ENCODE data around the gene CPSF4.
"Not testable (repeated sequence)": the region's sequence is repeated elsewhere in the genome, so short reads cannot be mapped to it uniquely, and the experiment has no call there.

Gene CPSF4

GRCh38 chr7:99408379-99409191, 30.2 kb upstream of the CPSF4 start, which contains the start of the genes BUD31 and PDAP1:
Gene BUD31 (plus strand): TSS chr7:99408969. CDS start chr7:99411093, 2,124 bp downstream.
Gene PDAP1 (minus strand): TSS chr7:99408597. CDS start chr7:99408548, 49 bp downstream.
- DNase-seq (ENCODE audit: low spot score), result peak; percentile 96

- no peak for DNase-seq (ENCODE audit: low spot score)
Measured at GRCh38 chr7:99409192-99409572, 29.6 kb upstream of the CPSF4 start.

GRCh38 chr7:99409806-99410205, 28.9 kb upstream of the CPSF4 start:
- DNase-seq (ENCODE audit: low spot score), result no peak

- DNase-seq (ENCODE audit: low spot score), result no peak
Measured at GRCh38 chr7:99410635-99411034, 28.1 kb upstream of the CPSF4 start.

- peak; percentile 72 for DNase-seq (ENCODE audit: low spot score)
Measured at GRCh38 chr7:99415513-99416127, 23.1 kb upstream of the CPSF4 start.

GRCh38 chr7:99418260-99418659, 20.5 kb upstream of the CPSF4 start:
- no peak for DNase-seq (ENCODE audit: low spot score)

GRCh38 chr7:99419323-99420021, 19.3 kb upstream of the CPSF4 start:
- DNase-seq (ENCODE audit: low spot score), result no peak

- DNase-seq (ENCODE audit: low spot score), result no peak
Measured at GRCh38 chr7:99420213-99420612, 18.5 kb upstream of the CPSF4 start.

GRCh38 chr7:99420986-99421385, 17.8 kb upstream of the CPSF4 start:
- no peak for DNase-seq (ENCODE audit: low spot score)

GRCh38 chr7:99422186-99422585, 16.6 kb upstream of the CPSF4 start:
- DNase-seq (ENCODE audit: low spot score), result no peak

GRCh38 chr7:99422625-99423024, 16.1 kb upstream of the CPSF4 start:
- DNase-seq (ENCODE audit: low spot score), result no peak

- no peak for DNase-seq (ENCODE audit: low spot score)
Measured at GRCh38 chr7:99424932-99425730, 13.6 kb upstream of the CPSF4 start.

GRCh38 chr7:99428972-99429566, 9.7 kb upstream of the CPSF4 start:
- DNase-seq (ENCODE audit: low spot score), result no peak

GRCh38 chr7:99429756-99430155, 9.0 kb upstream of the CPSF4 start:
- DNase-seq (ENCODE audit: low spot score), result no peak

GRCh38 chr7:99431756-99432540, 6.8 kb upstream of the CPSF4 start:
- DNase-seq (ENCODE audit: low spot score), result not testable (repeated sequence)

- DNase-seq (ENCODE audit: low spot score), result no peak
Measured at GRCh38 chr7:99433158-99433557, 5.6 kb upstream of the CPSF4 start.

- no peak for DNase-seq (ENCODE audit: low spot score)
Measured at GRCh38 chr7:99437946-99438572, 684 bp upstream of the CPSF4 start.

GRCh38 chr7:99440195-99440594, 1.5 kb downstream of the CPSF4 start:
- no peak for DNase-seq (ENCODE audit: low spot score)

- no peak for DNase-seq (ENCODE audit: low spot score)
Measured at GRCh38 chr7:99446096-99446495, 7.4 kb downstream of the CPSF4 start.

GRCh38 chr7:99447943-99448342, 9.2 kb downstream of the CPSF4 start:
- no peak for DNase-seq (ENCODE audit: low spot score)

Data from cerebellar cortex (tissue), 1 donor.